K562 (cell line): ENCODE results near the gene PIK3C2G. TPM values are rescaled to one million over a fixed set of nuclear protein-coding genes. Genes with fewer than 3 reads are reported as not detected.

Source experiments
- ATAC-seq: fragments of 200-7000 bp; cut with Tn5 transposase; 3 replicates; pipeline ENCODE4 v1.9.1; 2020; ENCODE audit warnings: moderate library complexity
- BruUV-seq: library from RNA; stranded (reverse); fragments of 400-500 nt; replicated peaks from 2 replicates; lab custom pipeline; 2021; lab: Mats Ljungman, UMichigan
- CTCF ChIA-PET: fragments of 300-600 bp; formaldehyde crosslinking; extraction: SDS; loops from one replicate; lab custom pipeline; 2021; ENCODE audit warnings: low intra/inter-chr PET ratio; lab: Yijun Ruan, JAX
- POLR2A ChIA-PET: fragments of 300-600, 350-650 bp; sonication (Branson Sonifier 250); formaldehyde crosslinking; extraction: SDS; loops from one replicate; lab custom pipeline; 2021; ENCODE audit warnings: antibody characterized with exemption, inconsistent platforms; lab: Yijun Ruan, JAX
- DNase-seq, 4 experiments: peaks; one replicate each; pipeline versions ENCODE4 v3.0.0 to v3.0.0-alpha.2; 2011 to 2018; ENCODE audit warnings: low spot score in 3 of 4, mixed read lengths in 3 of 4; ENCODE audit errors: extremely low read depth in 1 of 4
- FAIRE-seq: peaks from 2 replicates; lab custom pipeline; 2011; peaks lifted over from hg19 to GRCh38; lab: Jason Lieb, UNC
- H2AFZ ChIP-seq: 2 replicates; pipeline ENCODE4 v1.6.0; 2011; ENCODE audit warnings: low read depth, low read length, control low read depth, inconsistent platforms
- H3K27ac ChIP-seq: fragments of 200-600 bp; 3 replicates; pipeline ENCODE4 v1.8.0; 2011; ENCODE audit warnings: low read depth, mild to moderate bottlenecking, control low read depth, inconsistent platforms, low read length, moderate library complexity, mixed read lengths; ENCODE audit errors: extremely low read depth
- H3K27me3 ChIP-seq, 2 experiments: fragments of 300-600 bp in 1 of 2; 2 replicates in 1 of 2; 3 replicates in 1 of 2; pipeline versions ENCODE4 v1.6.0 to v1.8.0; 2011; ENCODE audit warnings: inconsistent platforms in 2 of 2, low read length in 2 of 2, mild to moderate bottlenecking in 1 of 2, mixed read lengths in 1 of 2, moderate library complexity in 1 of 2; ENCODE audit not compliant: control insufficient read depth in 2 of 2, insufficient read depth in 2 of 2
- H3K36me3 ChIP-seq: fragments of 300-600 bp; 3 replicates; pipeline ENCODE4 v1.8.0; 2011; ENCODE audit warnings: mild to moderate bottlenecking, low read length, inconsistent platforms; ENCODE audit not compliant: control insufficient read depth, insufficient read depth
- H3K4me1 ChIP-seq, 2 experiments: fragments of 200-600 bp in 1 of 2; replicated peaks in 1 of 2; 2 replicates in 1 of 2; 3 replicates in 1 of 2; pipeline versions ENCODE4 v1.5.1 to v1.8.0; 2011; ENCODE audit warnings: inconsistent platforms in 2 of 2, low read length in 2 of 2, mild to moderate bottlenecking in 1 of 2, mixed read lengths in 1 of 2, moderate library complexity in 1 of 2; ENCODE audit not compliant: control insufficient read depth in 2 of 2, insufficient read depth in 2 of 2
- H3K4me2 ChIP-seq: 2 replicates; pipeline ENCODE4 v1.6.1; 2011; ENCODE audit warnings: low read length, control low read depth, inconsistent platforms, mixed read lengths; ENCODE audit not compliant: insufficient read depth
- H3K4me3 ChIP-seq: fragments of 200-600 bp; sonication (generic), shearing (Covaris generic); 2 replicates; pipeline ENCODE4 v1.5.1; 2016; ENCODE audit warnings: control low read depth, inconsistent platforms
- H3K79me2 ChIP-seq: fragments of 200-600 bp; 3 replicates; pipeline ENCODE4 v1.8.0; 2011; ENCODE audit warnings: low read length, inconsistent platforms; ENCODE audit not compliant: control insufficient read depth, insufficient read depth
- H3K9ac ChIP-seq, 2 experiments: 2 replicates each; pipeline versions ENCODE4 v1.6.0 to v1.6.1; 2011; ENCODE audit warnings: low read depth in 2 of 2, low read length in 2 of 2, control low read depth in 1 of 2, inconsistent platforms in 1 of 2, mild to moderate bottlenecking in 1 of 2, mixed read lengths in 1 of 2; ENCODE audit not compliant: insufficient read depth in 1 of 2
- H3K9me1 ChIP-seq: one replicate; pipeline ENCODE4 v1.6.0; 2011; ENCODE audit warnings: inconsistent platforms, mild to moderate bottlenecking, low read length, moderate library complexity; ENCODE audit not compliant: control insufficient read depth, insufficient read depth
- H3K9me3 ChIP-seq: replicated peaks from 2 replicates; pipeline ENCODE4 v1.5.1; 2011; ENCODE audit warnings: low read depth, low read length, inconsistent platforms; ENCODE audit not compliant: control insufficient read depth, insufficient read depth
- H4K20me1 ChIP-seq: replicated peaks from 2 replicates; pipeline ENCODE4 v1.6.1; 2011; ENCODE audit warnings: low read length, inconsistent platforms, mixed read lengths; ENCODE audit not compliant: control insufficient read depth, insufficient read depth
- GATA2 ChIP-seq: sonication (generic); formaldehyde crosslinking; IDR thresholded peaks from 2 replicates; pipeline ENCODE4 v1.4.0; 2020; ENCODE audit warnings: mild to moderate bottlenecking, missing genetic modification reagents
- HIVEP1 ChIP-seq: fragments of 250-450 bp; sonication (Bioruptor Pico); IDR thresholded peaks from 2 replicates; pipeline ENCODE4 v1.4.0; 2020; ENCODE audit warnings: mild to moderate bottlenecking
- JUNB ChIP-seq: fragments of 450-650 bp; formaldehyde crosslinking; conservative IDR thresholded peaks from 2 replicates; pipeline ENCODE4 v1.4.0; 2020; ENCODE audit warnings: mild to moderate bottlenecking
- MEF2D ChIP-seq: conservative IDR thresholded peaks from 2 replicates; pipeline ENCODE4 v1.6.1; 2016; ENCODE audit warnings: low read depth, missing genetic modification characterization, missing compliant biosample characterization
- MYBL2 ChIP-seq, 2 experiments: fragments of 450-650 bp in 1 of 2; sonication (generic) in 1 of 2; formaldehyde crosslinking in 1 of 2; IDR thresholded peaks; 2 replicates each; pipeline versions ENCODE4 v1.6.1 to v1.8.1; 2017 to 2022; ENCODE audit warnings: borderline replicate concordance in 1 of 2, inconsistent platforms in 1 of 2, low read depth in 1 of 2, mild to moderate bottlenecking in 1 of 2, missing genetic modification reagents in 1 of 2, moderate library complexity in 1 of 2
- SPI1 ChIP-seq: IDR thresholded peaks from 2 replicates; pipeline ENCODE4 v1.6.1; 2011; ENCODE audit warnings: low read depth, low read length, control low read depth, borderline replicate concordance
- TBL1XR1 ChIP-seq, 2 experiments: IDR thresholded peaks; 2 replicates each; pipeline ENCODE4 v1.6.1; 2012; ENCODE audit warnings: improper control_type of control experiment in 2 of 2, low read length in 2 of 2, mild to moderate bottlenecking in 1 of 2
- WGBS: fragments of 100-300 bp; shearing (Covaris generic); methylation state at CpG from one replicate; pipeline ENCODE4 v1.1.6; 2016; ENCODE audit warnings: low coverage, mixed read lengths; ENCODE audit not compliant: insufficient coverage; ENCODE audit errors: missing lambda C conversion rate; 5-methylcytosine and 5-hydroxymethylcytosine counted together
- in situ Hi-C: fragments of 300-500 bp; cut with MboI; formaldehyde crosslinking; loops from 4 replicates; pipeline ENCODE4 v1.15.0; 2018; ENCODE audit warnings: inconsistent platforms, mixed read lengths
- intact Hi-C: fragments of 100-400 bp; cut with micrococcal nuclease; formaldehyde crosslinking; loops from 2 replicates; pipeline ENCODE4 v1.14.2; 2022
- polyA plus RNA-seq, 8 experiments: library from polyadenylated mRNA; depleted of rRNA in 4 of 8; stranded (reverse) in 5 of 8; unstranded in 3 of 8; fragments of >200 nt; fragmentation: Nextera tagmentation in 2 of 8; fragmentation: Illumina TruSeq in 1 of 8; extraction: Ambion mirVana in 2 of 8; extraction: Trizol in 1 of 8; gene quantifications; 2 replicates each; pipeline versions ENCODE4 v1.2.1 to v1.2.3, GENCODE V29; 2011 to 2014; ENCODE audit warnings: inconsistent platforms in 1 of 8, missing spikeins in 1 of 8
- total RNA-seq, 7 experiments: library from RNA; depleted of rRNA in 6 of 7; stranded (reverse); fragments of >200 nt in 6 of 7; fragmentation: Illumina TruSeq in 2 of 7; extraction: Trizol in 2 of 7; gene quantifications; 2 replicates each; pipeline versions ENCODE4 v1.2.1 to v1.2.3, GENCODE V29; 2011 to 2021; ENCODE audit warnings: low replicate concordance in 1 of 7
- TF ChIP-seq, protein P1 (sequence below): fragments of 450-650 bp; IDR thresholded peaks from 2 replicates; pipeline ENCODE4 v1.6.1; 2016; ENCODE audit warnings: low read depth
- TF ChIP-seq, protein P2 (sequence below): sonication (generic); formaldehyde crosslinking; IDR thresholded peaks from 2 replicates; pipeline ENCODE4 v1.5.0; 2020; ENCODE audit warnings: missing genetic modification reagents

PIK3C2G gene
- total and polyA plus RNA-seq, 9 of the 15 experiments (the other 6 are each of a cell fraction or from before 2014, with no cell fraction given) = not detected

DNA sequence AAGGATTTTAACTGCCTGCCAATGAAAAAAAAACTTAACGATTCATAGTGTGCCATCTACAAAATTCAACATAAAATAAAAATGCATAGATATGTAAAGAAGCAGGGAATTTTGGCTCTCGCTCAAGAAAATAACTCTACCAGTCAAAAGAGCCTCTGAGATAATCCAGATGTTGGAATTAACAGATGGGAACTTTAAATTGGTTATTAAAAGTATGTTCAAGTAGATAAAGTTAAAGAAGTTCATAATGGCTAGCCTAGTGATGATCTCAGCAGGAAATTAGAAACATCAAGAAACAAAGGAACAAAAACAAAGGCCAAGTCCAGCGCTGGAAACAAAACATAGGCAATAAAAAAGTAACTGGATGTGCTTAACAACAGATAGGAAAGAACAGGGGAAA, 23.1 kb downstream of the PIK3C2G start:
- in situ Hi-C loops = no loop called here
- 9% methylated on average over 3 of the region's 3 CpGs for WGBS
- CTCF ChIA-PET = no interaction called here

DNA sequence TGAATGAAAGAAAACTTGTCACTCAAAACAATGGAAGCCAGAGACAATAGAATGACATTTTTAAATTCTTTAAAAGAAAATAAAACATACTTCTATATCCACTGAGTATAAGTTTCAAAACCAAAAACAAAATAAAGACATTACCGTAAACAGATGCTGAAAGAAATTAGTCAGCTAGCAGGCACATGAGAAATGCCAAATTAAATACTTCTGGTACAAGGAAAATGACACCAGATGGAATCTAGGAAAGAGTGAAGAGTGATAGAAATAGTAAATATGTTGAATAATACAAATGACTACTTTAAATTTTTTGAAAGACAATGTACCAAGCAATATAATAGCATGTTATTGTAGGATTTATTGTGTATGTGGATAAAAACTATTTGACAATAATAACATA, 23.8 kb downstream of the PIK3C2G start:
- Histone ChIP-seq H3K4me3 (no peak overlapping the region), H2AFZ (no peak overlapping the region), H3K9ac (no peak overlapping the region), H3K4me1 (no peaks in the 10 kb centered on the region), H3K27ac (no peak overlapping the region), H3K9me1 (no peaks in the 10 kb centered on the region), H3K36me3 (no peaks in the 10 kb centered on the region), H3K79me2 (no peaks in the 10 kb centered on the region), H3K4me2 (no peak overlapping the region), H3K9me3 (no peaks in the 10 kb centered on the region), H4K20me1 (no peaks in the 10 kb centered on the region), H3K27me3 (no peaks in the 10 kb centered on the region)
- POLR2A ChIA-PET = no interaction called here
- BruUV-seq = no TSS peak
- no peak for DNase-seq
- CTCF ChIA-PET = no interaction called here
- 0% methylated on average over 1 of the region's 1 CpG for WGBS
- intact Hi-C loops = no loop called here
- FAIRE-seq = no peak
- ATAC-seq = no peak
- in situ Hi-C loops = no loop called here
- TF ChIP-seq, protein P1, sequence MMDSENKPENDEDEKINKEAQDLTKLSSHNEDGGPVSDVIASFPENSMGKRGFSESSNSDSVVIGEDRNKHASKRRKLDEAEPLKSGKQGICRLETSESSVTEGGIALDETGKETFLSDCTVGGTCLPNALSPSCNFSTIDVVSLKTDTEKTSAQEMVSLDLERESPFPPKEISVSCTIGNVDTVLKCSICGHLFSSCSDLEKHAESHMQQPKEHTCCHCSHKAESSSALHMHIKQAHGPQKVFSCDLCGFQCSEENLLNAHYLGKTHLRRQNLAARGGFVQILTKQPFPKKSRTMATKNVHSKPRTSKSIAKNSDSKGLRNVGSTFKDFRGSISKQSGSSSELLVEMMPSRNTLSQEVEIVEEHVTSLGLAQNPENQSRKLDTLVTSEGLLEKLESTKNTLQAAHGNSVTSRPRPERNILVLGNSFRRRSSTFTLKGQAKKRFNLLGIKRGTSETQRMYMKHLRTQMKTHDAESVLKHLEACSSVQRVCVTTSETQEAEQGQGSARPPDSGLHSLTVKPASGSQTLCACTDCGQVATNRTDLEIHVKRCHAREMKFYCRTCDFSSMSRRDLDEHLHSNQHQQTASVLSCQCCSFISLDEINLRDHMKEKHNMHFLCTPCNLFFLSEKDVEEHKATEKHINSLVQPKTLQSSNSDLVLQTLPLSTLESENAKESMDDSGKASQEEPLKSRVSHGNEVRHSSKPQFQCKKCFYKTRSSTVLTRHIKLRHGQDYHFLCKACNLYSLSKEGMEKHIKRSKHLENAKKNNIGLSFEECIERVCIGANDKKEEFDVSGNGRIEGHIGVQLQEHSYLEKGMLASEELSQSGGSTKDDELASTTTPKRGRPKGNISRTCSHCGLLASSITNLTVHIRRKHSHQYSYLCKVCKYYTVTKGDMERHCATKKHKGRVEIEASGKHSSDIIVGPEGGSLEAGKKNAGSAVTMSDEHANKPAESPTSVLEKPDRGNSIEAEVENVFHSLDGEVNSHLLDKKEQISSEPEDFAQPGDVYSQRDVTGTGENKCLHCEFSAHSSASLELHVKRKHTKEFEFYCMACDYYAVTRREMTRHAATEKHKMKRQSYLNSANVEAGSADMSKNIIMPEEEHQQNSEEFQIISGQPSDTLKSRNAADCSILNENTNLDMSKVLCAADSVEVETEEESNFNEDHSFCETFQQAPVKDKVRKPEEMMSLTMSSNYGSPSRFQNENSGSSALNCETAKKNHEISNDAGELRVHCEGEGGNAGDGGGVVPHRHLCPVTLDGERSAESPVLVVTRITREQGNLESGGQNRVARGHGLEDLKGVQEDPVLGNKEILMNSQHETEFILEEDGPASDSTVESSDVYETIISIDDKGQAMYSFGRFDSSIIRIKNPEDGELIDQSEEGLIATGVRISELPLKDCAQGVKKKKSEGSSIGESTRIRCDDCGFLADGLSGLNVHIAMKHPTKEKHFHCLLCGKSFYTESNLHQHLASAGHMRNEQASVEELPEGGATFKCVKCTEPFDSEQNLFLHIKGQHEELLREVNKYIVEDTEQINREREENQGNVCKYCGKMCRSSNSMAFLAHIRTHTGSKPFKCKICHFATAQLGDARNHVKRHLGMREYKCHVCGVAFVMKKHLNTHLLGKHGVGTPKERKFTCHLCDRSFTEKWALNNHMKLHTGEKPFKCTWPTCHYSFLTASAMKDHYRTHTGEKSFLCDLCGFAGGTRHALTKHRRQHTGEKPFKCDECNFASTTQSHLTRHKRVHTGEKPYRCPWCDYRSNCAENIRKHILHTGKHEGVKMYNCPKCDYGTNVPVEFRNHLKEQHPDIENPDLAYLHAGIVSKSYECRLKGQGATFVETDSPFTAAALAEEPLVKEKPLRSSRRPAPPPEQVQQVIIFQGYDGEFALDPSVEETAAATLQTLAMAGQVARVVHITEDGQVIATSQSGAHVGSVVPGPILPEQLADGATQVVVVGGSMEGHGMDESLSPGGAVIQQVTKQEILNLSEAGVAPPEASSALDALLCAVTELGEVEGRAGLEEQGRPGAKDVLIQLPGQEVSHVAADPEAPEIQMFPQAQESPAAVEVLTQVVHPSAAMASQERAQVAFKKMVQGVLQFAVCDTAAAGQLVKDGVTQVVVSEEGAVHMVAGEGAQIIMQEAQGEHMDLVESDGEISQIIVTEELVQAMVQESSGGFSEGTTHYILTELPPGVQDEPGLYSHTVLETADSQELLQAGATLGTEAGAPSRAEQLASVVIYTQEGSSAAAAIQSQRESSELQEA = no peak
- no peak for TF ChIP-seq HIVEP1 (CRISPR knock-in tag)
- no peak for TF ChIP-seq MYBL2 (IDR thresholded peaks at IDR 0.05; ENCODE audit: low read depth)
- no peak for TF ChIP-seq MYBL2 (CRISPR knock-in tag; IDR thresholded peaks at IDR 0.05; ENCODE audit: borderline replicate concordance)
- no peak for TF ChIP-seq TBL1XR1 (IDR thresholded peaks at IDR 0.05; ENCODE audit: low read length in 2 of 2)
- TF ChIP-seq, protein P2, sequence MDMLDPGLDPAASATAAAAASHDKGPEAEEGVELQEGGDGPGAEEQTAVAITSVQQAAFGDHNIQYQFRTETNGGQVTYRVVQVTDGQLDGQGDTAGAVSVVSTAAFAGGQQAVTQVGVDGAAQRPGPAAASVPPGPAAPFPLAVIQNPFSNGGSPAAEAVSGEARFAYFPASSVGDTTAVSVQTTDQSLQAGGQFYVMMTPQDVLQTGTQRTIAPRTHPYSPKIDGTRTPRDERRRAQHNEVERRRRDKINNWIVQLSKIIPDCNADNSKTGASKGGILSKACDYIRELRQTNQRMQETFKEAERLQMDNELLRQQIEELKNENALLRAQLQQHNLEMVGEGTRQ (CRISPR knock-in tag) = no peak
- no peak for TF ChIP-seq JUNB (CRISPR knock-in tag)

More for the DNA sequence above, 23.1 kb downstream of the PIK3C2G start:
- H4K20me1 ChIP-seq = no peaks in the 10 kb centered on the region
- DNase-seq (no peak), ATAC-seq (no peak), FAIRE-seq (no peak)
- H3K4me2 ChIP-seq = no peak overlapping the region
- H3K27ac ChIP-seq = no peak overlapping the region
- intact Hi-C loops = no loop called here
- no peak overlapping the region for H3K9ac ChIP-seq
- no peak for TF ChIP-seq SPI1
- TF ChIP-seq MEF2D (tag) = no peak
- TF ChIP-seq GATA2 = no peak
- BruUV-seq = no TSS peak
- POLR2A ChIA-PET = no interaction called here
- no peak overlapping the region for H3K4me3 ChIP-seq
- H3K79me2 ChIP-seq = no peaks in the 10 kb centered on the region
- H3K9me1 ChIP-seq = no peaks in the 10 kb centered on the region
- no peaks in the 10 kb centered on the region for H3K9me3 ChIP-seq
- no peaks in the 10 kb centered on the region for H3K4me1 ChIP-seq
- no peaks in the 10 kb centered on the region for H3K27me3 ChIP-seq
- H3K36me3 ChIP-seq = no peaks in the 10 kb centered on the region
- no peak overlapping the region for H2AFZ ChIP-seq
